GM21825 (cell line): ENCODE results near the gene OGDHL.

ENCODE experiments used
- ATAC-seq: cut with Tn5 transposase; IDR thresholded peaks from one replicate; pipeline ENCODE4 v1.9.1; 2021; ENCODE audit warnings: mild to moderate bottlenecking, moderate library complexity; ENCODE audit not compliant: unreplicated experiment

The OGDHL gene

GRCh38 chr10:49691588-49691987 is 70.5 kb downstream of the OGDHL start:
- no peak for ATAC-seq

- ATAC-seq: no peak
Measured at GRCh38 chr10:49690698-49691356, 71.3 kb downstream of the OGDHL start.

DNA sequence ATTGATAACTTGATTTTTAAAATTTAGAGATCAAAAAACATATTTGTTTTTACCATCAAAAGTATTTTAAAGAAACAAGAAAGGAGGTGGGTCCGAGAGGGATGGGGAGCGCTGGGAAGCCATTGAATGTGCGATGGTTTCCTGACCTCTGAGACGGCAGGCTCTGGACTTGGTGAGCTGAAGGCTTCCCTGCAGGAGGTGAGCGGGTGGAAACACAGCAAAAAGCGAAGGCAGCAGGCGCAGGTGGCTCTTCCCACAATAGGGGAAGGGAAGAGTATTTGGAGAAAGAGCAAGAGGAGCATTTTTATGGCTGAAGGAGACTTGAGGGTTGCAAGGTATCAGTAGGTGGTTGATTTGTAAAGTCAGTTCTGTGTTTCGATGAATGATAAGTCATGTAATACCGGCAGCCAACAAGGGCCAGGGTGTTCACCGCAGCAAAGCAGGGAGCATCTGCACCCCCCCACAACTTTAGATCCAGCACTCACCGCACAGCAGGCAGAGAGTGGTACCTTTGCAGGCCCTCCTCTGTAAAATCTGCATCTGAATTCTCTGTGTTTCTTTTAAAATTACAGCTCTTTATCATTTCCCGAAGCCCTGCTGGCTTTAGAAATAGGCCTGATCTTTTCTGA is 72.1 kb downstream of the OGDHL start:
- no peak for ATAC-seq

- no peak for ATAC-seq
Measured at GRCh38 chr10:49688920-49689319, 73.2 kb downstream of the OGDHL start.

DNA sequence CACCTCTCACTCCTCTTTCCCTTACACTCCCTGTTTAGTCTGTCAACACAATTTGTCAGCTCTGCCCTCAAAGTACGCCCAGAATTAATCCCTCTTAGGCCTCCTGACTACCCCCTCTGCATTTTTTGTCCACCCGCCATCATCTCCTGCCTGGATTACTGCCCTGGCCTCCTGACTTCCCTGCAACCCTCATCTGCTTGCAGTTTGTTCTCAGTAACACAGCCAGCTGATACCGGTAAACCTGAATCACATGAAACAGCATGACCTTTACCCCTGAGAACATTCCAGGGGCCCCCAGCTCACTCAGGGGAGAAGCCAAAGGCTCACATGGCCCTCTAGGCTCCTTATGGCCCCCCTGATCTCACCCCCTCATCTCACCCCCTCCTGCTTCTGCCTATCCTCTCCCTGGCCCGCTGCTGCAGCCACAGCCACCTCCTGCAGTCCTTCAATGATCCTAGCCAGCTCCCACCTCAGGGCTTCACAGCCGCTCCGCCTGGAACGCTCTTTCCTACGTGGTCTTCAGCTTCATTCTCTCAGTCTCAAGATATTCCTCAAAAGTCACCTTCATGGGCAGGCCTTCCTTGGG is 73.8 kb downstream of the OGDHL start:
- ATAC-seq: no peak

DNA sequence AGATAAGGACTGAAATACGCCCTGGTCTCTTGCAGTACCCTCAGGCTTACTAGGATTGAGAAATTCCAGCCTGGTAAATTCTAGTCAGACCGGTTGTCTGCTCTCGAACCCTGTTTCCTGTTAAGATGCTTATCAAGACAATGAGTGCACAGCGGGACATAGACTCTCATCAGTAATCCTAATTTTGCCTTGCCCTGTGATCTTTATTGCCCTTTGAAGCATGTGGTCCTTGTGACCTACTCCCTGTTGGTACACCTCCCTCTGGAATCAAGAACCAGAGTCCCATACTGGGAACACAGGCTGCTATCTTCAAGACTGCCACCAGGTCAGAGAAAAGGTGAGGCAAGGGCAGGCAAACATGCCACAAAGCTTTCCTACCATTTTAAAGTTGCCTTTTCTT is 75.5 kb downstream of the OGDHL start:
- ATAC-seq: no peak
